Neural progenitor cell (in vitro differentiated cells): ENCODE results near the gene EDEM2.

Experiments
- CTCF ChIP-seq: fragments of 200-600 bp; sonication (generic); IDR thresholded peaks from 2 replicates; pipeline ENCODE4 v1.5.1; 2017; ENCODE audit warnings: antibody characterized with exemption, mild to moderate bottlenecking
- EZH2 ChIP-seq: fragments of 200-600 bp; sonication (generic); IDR thresholded peaks from 2 replicates; pipeline ENCODE4 v1.6.1; 2017; ENCODE audit warnings: antibody characterized with exemption, mild to moderate bottlenecking, moderate library complexity

- no peak for TF ChIP-seq CTCF
- no peak for TF ChIP-seq EZH2
These were observed 43.4 kb upstream of the EDEM2 start for GRCh38 chr20:35190556-35190955.
